ENCODE data around the gene MSI2. TPM values are rescaled to one million over a fixed set of nuclear protein-coding genes. Genes with fewer than 3 reads are reported as not detected.

MSI2 gene
- total RNA-seq, 4 donors from 2014 or later = 14.9 to 24.4 (median 19.8) TPM

DNA sequence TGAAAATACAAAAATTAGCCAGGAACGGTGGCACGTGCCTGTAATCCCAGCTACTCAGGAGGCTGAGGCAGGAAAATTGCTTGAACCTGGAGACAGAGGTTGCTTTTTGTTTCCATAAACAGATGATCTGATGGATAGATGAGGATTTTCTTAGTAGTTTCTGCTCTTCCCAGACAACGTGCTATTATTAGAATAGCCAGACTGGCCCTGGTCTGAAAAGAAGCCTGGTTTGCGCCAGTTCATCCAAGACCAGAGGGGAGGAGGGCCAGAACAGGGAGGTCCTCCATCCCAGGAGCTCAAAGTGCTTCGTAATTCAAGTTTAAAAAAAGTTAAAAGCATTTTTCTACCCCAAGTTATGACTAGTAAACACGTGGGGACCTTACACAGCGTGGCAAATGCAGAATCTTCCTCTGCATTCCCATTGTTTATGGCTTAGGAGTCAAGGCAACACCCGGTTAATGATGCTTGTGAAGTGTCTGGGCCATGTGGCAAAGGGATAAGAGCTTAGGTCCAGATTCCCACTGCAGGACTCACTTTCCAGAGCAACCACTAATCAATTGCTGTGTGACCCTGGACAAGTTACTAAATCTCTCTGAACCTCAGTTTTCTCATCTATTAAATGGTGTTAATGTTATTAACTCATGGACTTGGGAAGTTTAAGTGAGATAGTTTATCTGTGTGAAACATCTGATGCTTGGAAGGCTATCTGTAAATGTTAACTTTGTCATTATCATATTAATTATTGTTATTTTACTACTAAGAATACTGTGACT lies 283.4 kb downstream of the MSI2 start:
- ATAC-seq (ENCODE audit: low FRiP score) = no peak
- TF ChIP-seq, protein P1, sequence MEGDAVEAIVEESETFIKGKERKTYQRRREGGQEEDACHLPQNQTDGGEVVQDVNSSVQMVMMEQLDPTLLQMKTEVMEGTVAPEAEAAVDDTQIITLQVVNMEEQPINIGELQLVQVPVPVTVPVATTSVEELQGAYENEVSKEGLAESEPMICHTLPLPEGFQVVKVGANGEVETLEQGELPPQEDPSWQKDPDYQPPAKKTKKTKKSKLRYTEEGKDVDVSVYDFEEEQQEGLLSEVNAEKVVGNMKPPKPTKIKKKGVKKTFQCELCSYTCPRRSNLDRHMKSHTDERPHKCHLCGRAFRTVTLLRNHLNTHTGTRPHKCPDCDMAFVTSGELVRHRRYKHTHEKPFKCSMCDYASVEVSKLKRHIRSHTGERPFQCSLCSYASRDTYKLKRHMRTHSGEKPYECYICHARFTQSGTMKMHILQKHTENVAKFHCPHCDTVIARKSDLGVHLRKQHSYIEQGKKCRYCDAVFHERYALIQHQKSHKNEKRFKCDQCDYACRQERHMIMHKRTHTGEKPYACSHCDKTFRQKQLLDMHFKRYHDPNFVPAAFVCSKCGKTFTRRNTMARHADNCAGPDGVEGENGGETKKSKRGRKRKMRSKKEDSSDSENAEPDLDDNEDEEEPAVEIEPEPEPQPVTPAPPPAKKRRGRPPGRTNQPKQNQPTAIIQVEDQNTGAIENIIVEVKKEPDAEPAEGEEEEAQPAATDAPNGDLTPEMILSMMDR (IDR thresholded peaks at IDR 0.05) = no peak
- DNase-seq (ENCODE audit: low spot score) = no peak

DNA sequence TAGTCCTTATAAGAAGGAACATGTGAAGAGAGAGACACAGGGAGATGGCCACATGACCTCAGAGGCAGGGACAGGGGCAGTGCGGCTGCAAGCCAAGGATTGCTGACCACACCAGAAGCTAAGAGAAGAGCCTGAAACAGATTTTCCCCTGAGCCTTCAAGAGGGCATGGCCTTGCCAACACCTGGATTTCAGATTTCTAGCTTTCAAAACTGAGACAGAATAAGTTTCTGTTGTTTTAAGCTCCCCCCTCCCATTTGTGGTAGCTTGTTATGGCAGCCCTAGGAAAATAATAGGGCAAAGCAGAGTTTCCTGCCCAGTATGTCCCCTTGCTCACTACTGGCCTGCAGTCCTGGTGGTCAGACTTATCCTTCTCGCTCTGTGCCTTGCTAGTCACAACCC lies 284.3 kb downstream of the MSI2 start:
- no peak for ATAC-seq (ENCODE audit: low FRiP score)
- TF ChIP-seq, protein P1 (IDR thresholded peaks at IDR 0.05) = no peak
- DNase-seq (ENCODE audit: low spot score) = no peak

- no peak for DNase-seq (ENCODE audit: low spot score)
Observed at GRCh38 chr17:57541049-57541448, 284.7 kb downstream of the MSI2 start.

GRCh38 chr17:57541472-57542394 lies 285.4 kb downstream of the MSI2 start:
- TF ChIP-seq, protein P1 (IDR thresholded peaks at IDR 0.05) = no peak
- DNase-seq (ENCODE audit: low spot score) (no peak), ATAC-seq (ENCODE audit: low FRiP score) (no peak)

More at GRCh38 chr17:57541049-57541448, 284.7 kb downstream of the MSI2 start:
- TF ChIP-seq, protein P1 (IDR thresholded peaks at IDR 0.05) = no peak
- no peak for ATAC-seq (ENCODE audit: low FRiP score)

- DNase-seq (ENCODE audit: low spot score) (no peak), ATAC-seq (ENCODE audit: low FRiP score) (no peak)
- TF ChIP-seq, protein P1 (IDR thresholded peaks at IDR 0.05) = no peak
Observed at GRCh38 chr17:57542510-57542909, 286.2 kb downstream of the MSI2 start.

DNA sequence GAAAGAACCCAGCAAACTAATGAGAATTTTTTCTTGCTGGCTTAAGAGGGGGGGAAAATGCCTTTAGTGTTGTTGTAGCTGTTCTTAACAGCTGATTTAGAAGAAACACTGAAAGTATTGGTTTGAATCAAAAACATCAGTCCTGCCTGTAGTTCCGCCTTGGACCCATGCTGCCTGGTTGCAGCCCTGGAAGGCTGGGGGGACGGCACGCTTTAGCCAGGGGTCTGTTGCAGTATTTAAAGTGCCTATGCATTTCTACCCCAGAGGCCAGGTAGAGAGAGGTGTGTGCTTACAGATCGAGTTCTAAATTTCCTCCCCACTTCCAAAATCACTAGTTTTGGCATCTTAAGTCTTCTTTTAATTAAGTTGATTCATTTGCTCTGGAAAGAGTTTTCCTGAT lies 286.9 kb downstream of the MSI2 start:
- TF ChIP-seq, protein P1 (IDR thresholded peaks at IDR 0.05) = no peak
- ATAC-seq (ENCODE audit: low FRiP score) = no peak
- DNase-seq (ENCODE audit: low spot score) = no peak
